Activated naive CD8-positive, alpha-beta T cell (primary cell): Measurements from ENCODE around the gene A2M.

ENCODE experiments used
- H3K27ac Mint-ChIP-seq: one replicate; pipeline ENCODE4 v1.8.0; 2021; ENCODE audit warnings: mixed read lengths
- H3K27me3 Mint-ChIP-seq: one replicate; pipeline ENCODE4 v1.8.0; 2021; ENCODE audit warnings: mixed read lengths
- H3K36me3 Mint-ChIP-seq: one replicate; pipeline ENCODE4 v1.8.0; 2021; ENCODE audit warnings: mixed read lengths
- H3K4me1 Mint-ChIP-seq: one replicate; pipeline ENCODE4 v1.8.0; 2021; ENCODE audit warnings: low read depth, mixed read lengths
- H3K4me3 Mint-ChIP-seq: one replicate; pipeline ENCODE4 v1.8.0; 2021; ENCODE audit warnings: mild to moderate bottlenecking, mixed read lengths
- H3K9me3 Mint-ChIP-seq: one replicate; pipeline ENCODE4 v1.8.0; 2021; ENCODE audit warnings: low read depth, mixed read lengths

The A2M gene

DNA sequence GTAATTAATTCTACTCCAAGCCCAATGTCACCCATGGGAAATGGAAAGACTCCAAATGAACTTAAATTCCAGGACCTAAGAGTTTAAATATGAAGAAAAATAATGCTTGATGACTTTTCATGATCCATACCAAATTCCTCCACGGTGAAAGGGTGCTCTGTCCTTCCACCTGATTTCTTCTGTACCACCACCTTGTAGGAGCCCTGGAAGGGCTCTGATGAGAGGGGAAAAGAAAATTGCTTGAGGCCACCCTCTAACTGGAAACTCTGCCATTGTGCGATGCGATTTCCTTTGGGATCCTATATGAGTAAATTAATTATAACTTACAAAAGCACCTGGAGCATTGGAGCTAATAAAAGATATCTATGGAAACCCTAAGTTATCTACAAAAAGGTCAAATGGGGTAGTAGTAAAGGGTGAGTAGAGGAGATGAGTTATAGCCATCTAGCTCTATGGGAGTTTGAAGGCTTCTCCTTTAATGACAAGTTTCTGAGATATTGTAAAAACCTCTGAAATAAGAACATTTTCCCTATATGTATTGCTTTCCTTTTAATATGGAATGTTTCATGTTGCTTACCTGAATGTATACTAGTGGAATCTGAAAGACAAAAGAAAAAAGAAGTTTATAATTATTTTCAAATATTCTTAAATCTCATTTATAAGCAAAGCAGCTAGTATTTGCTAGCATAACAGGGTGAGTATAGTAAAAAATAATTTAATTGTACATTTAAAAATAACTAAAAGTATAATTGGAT lies 5.8 kb downstream of the A2M start:
- Mint-ChIP-seq H3K9me3 (no peaks in the 10 kb centered on the region), H3K4me1 (no peaks in the 10 kb centered on the region), H3K27ac (no peak overlapping the region), H3K36me3 (peaks cover 6% of the 10 kb centered on the region), H3K27me3 (no peaks in the 10 kb centered on the region), H3K4me3 (no peak overlapping the region)

DNA sequence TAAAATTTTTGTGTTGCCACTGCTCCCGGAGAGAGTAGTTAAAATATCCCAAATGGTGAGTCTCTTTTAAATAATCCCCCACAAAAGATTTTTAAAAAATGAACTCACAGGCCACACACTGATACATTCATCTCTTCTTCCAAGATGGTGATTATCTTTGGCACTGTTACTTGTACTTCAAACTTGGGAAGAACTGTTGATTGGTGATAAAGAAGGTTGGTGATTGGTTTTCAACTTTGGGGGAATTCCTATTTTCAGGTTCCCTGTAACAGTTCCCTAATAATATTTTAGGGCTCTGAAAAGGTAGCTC lies 6.6 kb downstream of the A2M start:
- no peaks in the 10 kb centered on the region for H3K27me3 Mint-ChIP-seq
- no peak overlapping the region for H3K27ac Mint-ChIP-seq

GRCh38 chr12:9108504-9109212 lies 7.1 kb downstream of the A2M start:
- H3K27me3 Mint-ChIP-seq, result no peaks in the 10 kb centered on the region
- no peaks in the 10 kb centered on the region for H3K9me3 Mint-ChIP-seq
- no peak overlapping the region for H3K27ac Mint-ChIP-seq
- no peak overlapping the region for H3K4me3 Mint-ChIP-seq
- H3K4me1 Mint-ChIP-seq, result no peaks in the 10 kb centered on the region
- H3K36me3 Mint-ChIP-seq, result peaks cover 6% of the 10 kb centered on the region

More for the DNA sequence above, 6.6 kb downstream of the A2M start:
- Mint-ChIP-seq H3K9me3 (no peaks in the 10 kb centered on the region), H3K4me1 (no peaks in the 10 kb centered on the region), H3K4me3 (no peak overlapping the region), H3K36me3 (peaks cover 6% of the 10 kb centered on the region)

GRCh38 chr12:9107542-9107873 lies 8.2 kb downstream of the A2M start:
- H3K36me3 Mint-ChIP-seq, result no peaks in the 10 kb centered on the region

DNA sequence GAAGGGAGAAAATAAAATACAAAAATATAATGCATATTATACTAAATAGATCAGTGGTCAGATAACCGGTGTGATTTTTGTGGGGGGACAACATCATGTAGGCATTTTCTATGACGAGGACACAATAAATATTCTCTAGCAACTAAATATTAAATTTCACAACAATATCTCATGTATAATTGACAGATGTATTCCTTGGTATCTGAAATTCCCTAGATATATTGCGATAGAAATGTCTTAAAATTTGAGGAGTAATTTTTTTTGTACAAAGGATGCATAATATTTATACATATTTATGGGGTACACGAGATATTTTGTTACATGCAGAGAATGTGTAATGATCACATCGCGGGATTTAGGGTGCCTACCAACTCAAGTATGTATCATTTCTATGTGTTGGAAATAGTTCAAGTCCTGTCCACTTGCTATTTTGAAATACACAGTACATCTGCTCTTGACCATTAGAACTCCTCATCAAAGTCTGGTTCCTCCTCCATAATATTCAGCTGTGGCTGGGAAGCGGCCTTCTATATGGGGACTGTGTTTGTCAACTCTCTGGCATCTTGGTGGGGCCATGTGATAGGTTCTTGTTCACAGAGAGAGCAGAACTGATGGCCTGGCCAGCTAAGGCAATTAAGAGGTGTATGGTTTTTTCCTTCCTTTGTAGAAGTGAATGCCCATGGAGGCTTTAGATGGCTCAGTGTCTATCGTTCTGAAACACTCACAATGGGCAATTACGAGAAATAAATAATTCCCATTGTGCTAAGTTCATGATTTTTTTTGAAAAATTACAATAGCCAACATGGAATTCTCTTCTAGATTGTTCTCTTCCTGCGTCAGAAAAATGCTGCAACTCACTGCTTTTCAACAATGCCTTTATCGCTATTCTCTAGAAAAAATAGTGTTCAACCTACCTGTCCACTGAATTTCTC lies 8.8 kb downstream of the A2M start:
- Mint-ChIP-seq H3K4me1 (no peaks in the 10 kb centered on the region), H3K9me3 (no peaks in the 10 kb centered on the region), H3K36me3 (no peaks in the 10 kb centered on the region), H3K4me3 (no peak overlapping the region), H3K27me3 (no peaks in the 10 kb centered on the region), H3K27ac (no peak overlapping the region)

More at GRCh38 chr12:9107542-9107873, 8.2 kb downstream of the A2M start:
- Mint-ChIP-seq H3K9me3 (no peaks in the 10 kb centered on the region), H3K27ac (no peak overlapping the region), H3K4me3 (no peak overlapping the region), H3K27me3 (no peaks in the 10 kb centered on the region), H3K4me1 (no peaks in the 10 kb centered on the region)

DNA sequence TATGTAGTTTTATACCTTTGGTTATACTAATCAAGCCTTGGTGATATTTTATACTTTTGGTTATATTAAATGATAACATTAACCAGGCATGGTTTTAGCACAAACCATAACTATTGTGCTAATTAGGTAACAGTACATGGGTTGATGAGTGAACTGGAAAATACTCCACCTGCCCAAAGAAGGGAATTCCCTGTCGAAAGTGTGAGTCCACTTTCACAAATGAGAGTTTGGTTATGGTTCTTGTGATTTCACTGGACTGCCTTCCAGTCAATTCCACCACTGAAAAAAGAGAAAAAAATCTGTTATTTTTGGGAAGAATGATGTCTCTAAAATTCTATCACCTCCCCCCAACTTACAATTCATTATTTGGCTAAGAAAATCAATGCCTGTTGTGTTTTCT lies 9.7 kb downstream of the A2M start:
- no peaks in the 10 kb centered on the region for H3K4me1 Mint-ChIP-seq
- no peaks in the 10 kb centered on the region for H3K9me3 Mint-ChIP-seq
- H3K36me3 Mint-ChIP-seq, result no peaks in the 10 kb centered on the region
- H3K4me3 Mint-ChIP-seq, result no peak overlapping the region
- no peaks in the 10 kb centered on the region for H3K27me3 Mint-ChIP-seq
- H3K27ac Mint-ChIP-seq, result no peak overlapping the region

GRCh38 chr12:9104767-9105423 lies 10.8 kb downstream of the A2M start:
- no peaks in the 10 kb centered on the region for H3K9me3 Mint-ChIP-seq
- no peak overlapping the region for H3K27ac Mint-ChIP-seq
- H3K4me1 Mint-ChIP-seq, result no peaks in the 10 kb centered on the region
- H3K4me3 Mint-ChIP-seq, result no peak overlapping the region
- H3K36me3 Mint-ChIP-seq, result no peaks in the 10 kb centered on the region
- no peaks in the 10 kb centered on the region for H3K27me3 Mint-ChIP-seq

DNA sequence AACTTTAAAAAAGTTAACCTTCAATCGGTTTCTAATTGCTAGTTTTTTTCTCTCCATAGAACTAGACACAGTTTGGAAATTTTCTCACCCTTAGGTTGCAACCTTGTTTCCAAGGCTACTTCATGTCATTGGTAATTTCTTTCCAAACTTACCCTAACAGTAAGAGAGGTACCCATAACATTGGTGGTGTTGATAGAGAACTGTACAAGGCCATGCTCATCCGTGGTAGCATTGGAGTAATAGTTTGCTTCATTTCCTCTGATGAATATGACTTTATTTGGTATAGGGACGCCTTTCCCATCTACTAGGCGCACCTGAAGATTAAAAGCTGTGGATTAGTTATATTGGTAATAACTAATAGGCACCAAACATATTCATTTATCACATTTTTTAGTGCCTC lies 11.6 kb downstream of the A2M start:
- no peaks in the 10 kb centered on the region for H3K4me1 Mint-ChIP-seq
- H3K9me3 Mint-ChIP-seq, result no peaks in the 10 kb centered on the region
- H3K27ac Mint-ChIP-seq, result no peak overlapping the region
- no peak overlapping the region for H3K4me3 Mint-ChIP-seq
- H3K27me3 Mint-ChIP-seq, result no peaks in the 10 kb centered on the region
- H3K36me3 Mint-ChIP-seq, result no peaks in the 10 kb centered on the region

DNA sequence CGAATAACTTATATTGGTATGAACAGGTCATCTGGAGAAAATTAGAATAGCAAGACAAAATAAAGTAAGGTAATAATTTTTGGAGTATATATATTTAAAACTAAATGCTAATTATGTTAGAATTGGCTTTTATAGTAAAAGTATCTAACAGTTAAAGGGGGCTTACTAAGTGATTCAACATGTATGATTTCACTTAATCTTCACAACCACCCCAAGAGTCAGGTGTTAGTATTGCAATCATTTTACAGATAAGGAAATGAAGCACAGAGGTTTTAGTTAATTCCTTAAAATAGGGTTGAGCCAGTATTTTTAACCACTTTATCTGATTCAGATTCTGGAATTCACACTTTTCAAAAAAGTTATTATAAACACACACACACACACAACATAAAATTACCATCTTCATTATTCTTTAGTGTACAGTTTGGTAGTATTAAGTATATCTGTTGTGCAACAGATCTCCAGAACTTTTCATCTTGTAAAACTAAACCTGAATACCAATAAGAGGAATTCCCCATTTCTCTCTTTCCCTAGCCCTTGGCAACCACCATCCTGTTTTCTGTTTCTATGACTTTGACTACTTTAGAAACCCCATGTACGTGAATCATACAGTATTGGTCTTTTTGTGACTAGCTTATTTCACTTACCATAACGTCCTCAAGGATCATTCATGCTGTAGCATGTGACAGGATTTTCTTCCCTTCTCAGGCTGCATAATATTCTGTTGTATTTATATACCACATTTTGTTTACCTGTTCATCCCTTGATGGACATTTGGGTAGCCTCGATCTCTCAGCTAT lies 12.5 kb downstream of the A2M start:
- H3K27me3 Mint-ChIP-seq, result no peaks in the 10 kb centered on the region
- no peaks in the 10 kb centered on the region for H3K36me3 Mint-ChIP-seq
- no peaks in the 10 kb centered on the region for H3K9me3 Mint-ChIP-seq
- H3K4me1 Mint-ChIP-seq, result no peaks in the 10 kb centered on the region
- no peak overlapping the region for H3K27ac Mint-ChIP-seq
- H3K4me3 Mint-ChIP-seq, result no peak overlapping the region

DNA sequence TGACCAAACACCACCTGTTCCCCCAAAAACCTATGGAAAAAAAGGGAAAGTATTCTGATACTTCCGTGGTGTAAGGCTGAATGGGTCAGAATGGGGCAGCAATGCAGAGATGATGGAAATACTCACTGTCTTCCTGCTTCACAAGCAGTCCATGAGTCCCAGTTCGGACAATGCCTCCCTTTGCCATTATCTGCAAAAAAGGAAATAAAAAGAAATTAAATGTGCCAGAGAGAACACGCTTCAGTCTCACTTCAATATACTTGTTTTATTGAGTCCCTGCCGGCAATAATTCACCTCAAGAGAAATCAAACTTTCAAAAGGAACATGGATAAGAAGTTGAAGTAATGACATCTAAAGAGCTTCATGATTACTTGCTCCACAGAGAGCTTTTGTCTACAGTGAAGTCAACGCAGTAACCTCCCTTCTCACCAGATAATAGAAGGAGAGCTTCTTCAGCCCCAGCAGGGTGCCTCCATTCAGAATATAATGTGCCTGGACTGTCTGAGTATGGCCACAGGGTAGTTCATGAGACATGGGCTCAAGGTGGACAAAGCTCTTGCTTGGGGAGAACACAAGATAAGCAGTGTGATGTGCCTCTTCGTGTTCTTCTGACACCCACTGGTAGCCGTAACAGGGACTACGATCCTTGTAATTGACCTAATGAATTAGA lies 14.6 kb downstream of the A2M start:
- Mint-ChIP-seq H3K9me3 (no peaks in the 10 kb centered on the region), H3K27me3 (no peaks in the 10 kb centered on the region), H3K36me3 (no peaks in the 10 kb centered on the region), H3K4me1 (no peaks in the 10 kb centered on the region), H3K4me3 (no peak overlapping the region), H3K27ac (no peak overlapping the region)

DNA sequence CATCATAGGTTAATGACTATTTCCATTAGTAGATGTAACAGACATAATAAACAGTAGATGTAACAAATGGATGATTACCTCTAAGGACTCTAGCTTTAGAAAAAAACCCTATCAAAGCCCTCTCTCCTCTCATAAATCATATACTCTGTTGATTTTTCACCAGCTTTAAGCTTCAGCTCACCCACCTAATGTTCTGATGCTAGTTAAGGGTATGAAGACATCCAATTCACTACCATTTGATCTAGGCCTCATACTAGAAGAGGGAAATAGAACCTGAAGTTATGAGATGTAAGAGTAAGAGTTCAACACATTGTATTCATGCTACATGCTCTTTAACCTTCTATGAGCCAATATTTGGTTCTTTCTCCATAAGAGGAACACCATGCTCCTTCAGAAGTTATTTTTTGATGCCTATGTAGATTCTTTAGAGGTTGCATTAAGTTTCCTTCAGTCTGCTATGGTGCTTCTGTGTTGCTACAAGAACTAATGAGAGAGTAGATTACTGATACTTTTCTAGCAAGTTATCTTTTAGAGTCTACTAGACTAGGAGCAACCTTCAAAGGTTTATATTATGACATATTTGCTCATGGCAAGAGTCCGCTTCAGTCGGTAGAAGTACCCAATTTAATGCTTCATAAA lies 16.0 kb downstream of the A2M start:
- Mint-ChIP-seq H3K27ac (no peak overlapping the region), H3K36me3 (no peaks in the 10 kb centered on the region), H3K4me1 (no peaks in the 10 kb centered on the region), H3K4me3 (no peak overlapping the region), H3K27me3 (no peaks in the 10 kb centered on the region), H3K9me3 (no peaks in the 10 kb centered on the region)

- no peaks in the 10 kb centered on the region for H3K4me1 Mint-ChIP-seq
- no peaks in the 10 kb centered on the region for H3K27me3 Mint-ChIP-seq
- H3K27ac Mint-ChIP-seq, result no peak overlapping the region
- no peaks in the 10 kb centered on the region for H3K36me3 Mint-ChIP-seq
- H3K4me3 Mint-ChIP-seq, result no peak overlapping the region
- H3K9me3 Mint-ChIP-seq, result no peaks in the 10 kb centered on the region
Observed at GRCh38 chr12:9098463-9099026, 17.2 kb downstream of the A2M start.

- Mint-ChIP-seq H3K27me3 (no peaks in the 10 kb centered on the region), H3K4me1 (no peaks in the 10 kb centered on the region), H3K27ac (no peak overlapping the region)
Observed at GRCh38 chr12:9098115-9098452, 17.6 kb downstream of the A2M start.

More at GRCh38 chr12:9098115-9098452, 17.6 kb downstream of the A2M start:
- no peak overlapping the region for H3K4me3 Mint-ChIP-seq
- H3K36me3 Mint-ChIP-seq, result no peaks in the 10 kb centered on the region
- no peaks in the 10 kb centered on the region for H3K9me3 Mint-ChIP-seq
